SK-N-SH (cell line): Measurements from ENCODE around the gene CYB561. TPM values are rescaled to one million over a fixed set of nuclear protein-coding genes. Genes with fewer than 3 reads are reported as not detected.

ENCODE experiments used
- CTCF ChIA-PET: fragments of 300-600, 350-600 bp; formaldehyde crosslinking; extraction: SDS; loops from one replicate; lab custom pipeline; 2021; lab: Yijun Ruan, JAX
- POLR2A ChIA-PET: fragments of 350-600 bp; sonication (Branson Sonifier 250); formaldehyde crosslinking; extraction: SDS; loops from one replicate; lab custom pipeline; 2020; ENCODE audit warnings: antibody characterized with exemption, inconsistent platforms; lab: Yijun Ruan, JAX
- DNase-seq: peaks from one replicate; pipeline ENCODE4 v3.0.0; 2012
- H2AFZ ChIP-seq: fragments of 200-600 bp; sonication (generic); 2 replicates; pipeline ENCODE4 v1.8.1; 2016; ENCODE audit warnings: antibody characterized with exemption, mild to moderate bottlenecking, low read depth
- H3F3A ChIP-seq: fragments of 200-600 bp; sonication (generic); replicated peaks from 2 replicates; pipeline ENCODE3; 2016; ENCODE audit warnings: antibody characterized with exemption, mild to moderate bottlenecking; ENCODE audit not compliant: insufficient read depth
- H3K27ac ChIP-seq, 2 experiments: fragments of 200-500 bp in 1 of 2; fragments of 200-600 bp in 1 of 2; sonication (Bioruptor generic) in 1 of 2; sonication (generic), shearing (Covaris generic) in 1 of 2; 2 replicates each; pipeline versions ENCODE4 v1.5.1 to v1.6.1; 2014 to 2016; ENCODE audit warnings: low read depth in 2 of 2, inconsistent platforms in 1 of 2, low read length in 1 of 2, mild to moderate bottlenecking in 1 of 2, mixed read lengths in 1 of 2
- H3K27me3 ChIP-seq: fragments of 200-600 bp; sonication (generic), shearing (Covaris generic); 2 replicates; pipeline ENCODE4 v1.6.1; 2016; ENCODE audit warnings: mixed run types; ENCODE audit not compliant: insufficient read depth
- H3K36me3 ChIP-seq, 2 experiments: fragments of 200-500 bp in 1 of 2; fragments of 200-600 bp in 1 of 2; sonication (Bioruptor generic) in 1 of 2; sonication (generic) in 1 of 2; replicated peaks in 1 of 2; 2 replicates each; pipeline versions ENCODE3 to v1.5.1; 2014 to 2016; ENCODE audit warnings: low read length in 1 of 2, mild to moderate bottlenecking in 1 of 2; ENCODE audit not compliant: insufficient read depth in 2 of 2, control insufficient read depth in 1 of 2
- H3K4me1 ChIP-seq, 2 experiments: fragments of 200-500 bp in 1 of 2; fragments of 200-600 bp in 1 of 2; sonication (Bioruptor generic) in 1 of 2; sonication (generic), shearing (Covaris generic) in 1 of 2; 2 replicates each; pipeline versions ENCODE4 v1.5.1 to v1.6.1; 2014 to 2016; ENCODE audit warnings: low read depth in 1 of 2, low read length in 1 of 2, mixed run types in 1 of 2; ENCODE audit not compliant: insufficient read depth in 2 of 2, control insufficient read depth in 1 of 2
- H3K4me2 ChIP-seq: fragments of 200-600 bp; sonication (generic), shearing (Covaris generic); 2 replicates; pipeline ENCODE4 v1.6.1; 2017; ENCODE audit warnings: mixed run types
- H3K4me3 ChIP-seq, 2 experiments: fragments of 200-500 bp in 1 of 2; fragments of 200-600 bp in 1 of 2; sonication (Bioruptor generic) in 1 of 2; sonication (generic), shearing (Covaris generic) in 1 of 2; 2 replicates each; pipeline versions ENCODE4 v1.5.1 to v1.8.1; 2014 to 2016; ENCODE audit warnings: low read depth in 2 of 2, inconsistent platforms in 1 of 2, low read length in 1 of 2, mild to moderate bottlenecking in 1 of 2, mixed read lengths in 1 of 2, moderate library complexity in 1 of 2
- H3K79me2 ChIP-seq: fragments of 200-600 bp; sonication (generic); 2 replicates; pipeline ENCODE4 v1.8.1; 2017; ENCODE audit warnings: mild to moderate bottlenecking; ENCODE audit not compliant: insufficient read depth
- H3K9ac ChIP-seq: fragments of 200-600 bp; sonication (generic); 2 replicates; pipeline ENCODE4 v1.6.1; 2017; ENCODE audit warnings: mixed run types
- H3K9me2 ChIP-seq: fragments of 200-600 bp; sonication (generic); 2 replicates; pipeline ENCODE4 v1.6.1; 2017; ENCODE audit warnings: mixed run types
- H3K9me3 ChIP-seq: fragments of 200-600 bp; sonication (generic); 2 replicates; pipeline ENCODE4 v1.6.1; 2017; ENCODE audit warnings: mixed run types, mild to moderate bottlenecking, moderate library complexity
- H4K20me1 ChIP-seq: fragments of 200-600 bp; sonication (generic); 2 replicates; pipeline ENCODE4 v1.6.1; 2017; ENCODE audit warnings: mild to moderate bottlenecking, mixed run types; ENCODE audit not compliant: insufficient read depth
- CHD2 ChIP-seq: fragments of 150-350 bp; IDR thresholded peaks from 2 replicates; pipeline ENCODE4 v1.6.1; 2018; ENCODE audit warnings: low read length; ENCODE audit not compliant: partially characterized antibody
- FOXM1 ChIP-seq: IDR thresholded peaks from 2 replicates; pipeline ENCODE4 v1.4.0; 2012; ENCODE audit warnings: low read depth, mild to moderate bottlenecking
- GATA2 ChIP-seq: sonication (generic); formaldehyde crosslinking; IDR thresholded peaks from 2 replicates; pipeline ENCODE4 v1.5.0; 2020; ENCODE audit warnings: mild to moderate bottlenecking, missing genetic modification reagents
- MAX ChIP-seq: IDR thresholded peaks from 2 replicates; pipeline ENCODE4 v1.4.0; 2012; ENCODE audit warnings: low read depth
- MXI1 ChIP-seq: IDR thresholded peaks from 2 replicates; pipeline ENCODE4 v1.6.1; 2012; ENCODE audit warnings: mild to moderate bottlenecking, low read depth, low read length, improper control_type of control experiment
- NFIC ChIP-seq: IDR thresholded peaks from 2 replicates; pipeline ENCODE4 v1.4.0; 2012; ENCODE audit warnings: borderline replicate concordance
- POLR2AphosphoS5 ChIP-seq: IDR thresholded peaks from 2 replicates; pipeline ENCODE4 v1.6.1; 2012; ENCODE audit warnings: low read depth, low read length
- RAD21 ChIP-seq: IDR thresholded peaks from 2 replicates; pipeline ENCODE4 v1.6.1; 2012; ENCODE audit warnings: mild to moderate bottlenecking, low read length
- RCOR1 ChIP-seq: fragments of 150-350 bp; IDR thresholded peaks from 2 replicates; pipeline ENCODE4 v1.6.1; 2017; ENCODE audit warnings: antibody characterized with exemption, low read length
- RFX5 ChIP-seq: IDR thresholded peaks from 2 replicates; pipeline ENCODE4 v1.6.1; 2012; ENCODE audit warnings: mild to moderate bottlenecking, improper control_type of control experiment, low read length
- RXRA ChIP-seq: IDR thresholded peaks from 2 replicates; pipeline ENCODE4 v1.4.0; 2012; ENCODE audit warnings: low read depth, mild to moderate bottlenecking, borderline replicate concordance
- SMC3 ChIP-seq: IDR thresholded peaks from 2 replicates; pipeline ENCODE4 v1.6.1; 2012; ENCODE audit warnings: low read depth, low read length, improper control_type of control experiment
- TAF1 ChIP-seq: IDR thresholded peaks from 2 replicates; pipeline ENCODE4 v1.6.1; 2012; ENCODE audit warnings: low read depth, mild to moderate bottlenecking, low read length, moderate library complexity, borderline replicate concordance
- TCF12 ChIP-seq: IDR thresholded peaks from 2 replicates; pipeline ENCODE4 v1.4.0; 2012
- ZBTB33 ChIP-seq: IDR thresholded peaks from 2 replicates; pipeline ENCODE4 v1.4.0; 2012; ENCODE audit warnings: low read depth, borderline replicate concordance
- WGBS: methylation state at CpG from one replicate; pipeline ENCODE4 v1.1.6; 2017; ENCODE audit warnings: low lambda C conversion rate; 5-methylcytosine and 5-hydroxymethylcytosine counted together
- polyA plus RNA-seq, 3 experiments: library from polyadenylated mRNA; depleted of rRNA; stranded (reverse); fragments of >200 nt; gene quantifications; 2 replicates each; pipeline ENCODE4 v1.2.3, GENCODE V29; 2012
- TF ChIP-seq, protein P1 (sequence below): fragments of 150-350 bp; IDR thresholded peaks from 2 replicates; pipeline ENCODE4 v1.6.1; 2016; ENCODE audit warnings: mild to moderate bottlenecking, low read depth, low read length
- TF ChIP-seq, protein P2 (sequence below): IDR thresholded peaks from 2 replicates; pipeline ENCODE4; 2012
- TF ChIP-seq, protein P3 (sequence below): IDR thresholded peaks from 2 replicates; pipeline ENCODE4 v1.4.0; 2012; ENCODE audit warnings: low read depth, borderline replicate concordance

Gene CYB561
- polyA plus RNA-seq, 1 of the 3 experiments (the other 2 are of a cell fraction) = 28.3 TPM

GRCh38 chr17:63452046-63452961 lies 6.2 kb upstream of the CYB561 start:
- Histone ChIP-seq H3K4me3 (no peak overlapping the region), H3K27me3 (no peaks in the 10 kb centered on the region), H3K4me1 (peaks cover 8 to 54% of the 10 kb centered on the region in 2 experiments), H3K36me3 (no peaks in the 10 kb centered on the region), H3K27ac (no peak overlapping the region; a peak in 1 of 4 replicates), H3K9ac (no peak overlapping the region), H3K4me2 (no peak overlapping the region), H4K20me1 (no peaks in the 10 kb centered on the region), H3K79me2 (no peaks in the 10 kb centered on the region), H3K9me2 (no peaks in the 10 kb centered on the region), H3F3A (peaks cover 7% of the 10 kb centered on the region), H2AFZ (no peak overlapping the region), H3K9me3 (no peaks in the 10 kb centered on the region)
- ChIA-PET CTCF (interaction anchor here (0.9 to 22.6 kb wide), 9 partner anchors 9 to 160 kb away, joined by 3 to 575 read pairs (median 5); partner anchors contain the start of gene ACE), POLR2A (interaction anchor here (0.8 to 4.1 kb wide), 4 partner anchors 9 to 97 kb away, joined by 3 to 28 read pairs (median 11); partner anchors contain the start of gene DCAF7)
- DNase-seq = peak; percentile 40
- 87% methylated on average over 15 of the region's 15 CpGs for WGBS
- TF ChIP-seq TCF12 = no peak
- no peak for TF ChIP-seq RAD21
- TF ChIP-seq, protein P1, sequence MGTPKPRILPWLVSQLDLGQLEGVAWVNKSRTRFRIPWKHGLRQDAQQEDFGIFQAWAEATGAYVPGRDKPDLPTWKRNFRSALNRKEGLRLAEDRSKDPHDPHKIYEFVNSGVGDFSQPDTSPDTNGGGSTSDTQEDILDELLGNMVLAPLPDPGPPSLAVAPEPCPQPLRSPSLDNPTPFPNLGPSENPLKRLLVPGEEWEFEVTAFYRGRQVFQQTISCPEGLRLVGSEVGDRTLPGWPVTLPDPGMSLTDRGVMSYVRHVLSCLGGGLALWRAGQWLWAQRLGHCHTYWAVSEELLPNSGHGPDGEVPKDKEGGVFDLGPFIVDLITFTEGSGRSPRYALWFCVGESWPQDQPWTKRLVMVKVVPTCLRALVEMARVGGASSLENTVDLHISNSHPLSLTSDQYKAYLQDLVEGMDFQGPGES = no peak
- TF ChIP-seq RCOR1 = no peak
- TF ChIP-seq FOXM1 = no peak
- TF ChIP-seq, protein P2, sequence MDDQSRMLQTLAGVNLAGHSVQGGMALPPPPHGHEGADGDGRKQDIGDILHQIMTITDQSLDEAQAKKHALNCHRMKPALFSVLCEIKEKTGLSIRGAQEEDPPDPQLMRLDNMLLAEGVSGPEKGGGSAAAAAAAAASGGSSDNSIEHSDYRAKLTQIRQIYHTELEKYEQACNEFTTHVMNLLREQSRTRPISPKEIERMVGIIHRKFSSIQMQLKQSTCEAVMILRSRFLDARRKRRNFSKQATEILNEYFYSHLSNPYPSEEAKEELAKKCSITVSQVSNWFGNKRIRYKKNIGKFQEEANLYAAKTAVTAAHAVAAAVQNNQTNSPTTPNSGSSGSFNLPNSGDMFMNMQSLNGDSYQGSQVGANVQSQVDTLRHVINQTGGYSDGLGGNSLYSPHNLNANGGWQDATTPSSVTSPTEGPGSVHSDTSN = no peak
- TF ChIP-seq POLR2AphosphoS5 = no peak

DNA sequence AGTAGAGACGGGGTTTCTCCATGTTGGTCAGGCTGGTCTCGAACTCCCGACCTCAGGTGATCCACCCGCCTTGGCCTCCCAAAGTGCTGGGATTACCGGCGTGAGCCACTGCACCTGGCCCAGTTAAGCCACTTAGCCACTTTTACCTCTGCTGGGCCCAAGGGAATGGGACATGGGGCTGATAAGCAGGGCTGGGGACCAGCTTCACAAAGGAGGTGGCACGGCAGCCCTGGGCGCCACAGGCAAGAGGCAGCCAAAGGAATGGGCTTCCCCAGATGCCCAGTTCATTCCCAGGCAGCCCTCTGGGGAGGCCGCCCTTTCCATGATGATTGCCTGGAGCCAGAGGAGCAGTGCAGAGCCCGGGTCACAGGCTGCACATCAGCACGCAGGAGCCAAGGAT lies 5.0 kb upstream of the CYB561 start:
- Histone ChIP-seq H3K79me2 (no peaks in the 10 kb centered on the region), H4K20me1 (no peaks in the 10 kb centered on the region), H2AFZ (no peak overlapping the region), H3K4me3 (no peak overlapping the region), H3F3A (peaks cover 7% of the 10 kb centered on the region), H3K36me3 (no peaks in the 10 kb centered on the region), H3K9me2 (no peaks in the 10 kb centered on the region), H3K9ac (no peak overlapping the region), H3K4me1 (peaks cover 8 to 64% of the 10 kb centered on the region in 2 experiments), H3K27ac (no peak overlapping the region), H3K27me3 (no peaks in the 10 kb centered on the region), H3K9me3 (no peaks in the 10 kb centered on the region), H3K4me2 (no peak overlapping the region)
- WGBS = 97% methylated on average over 11 of the region's 11 CpGs
- POLR2A ChIA-PET = interaction anchor here (1.3 kb wide), 1 partner anchor 20 kb away, joined by 4 read pairs; no protein-coding TSS in a partner anchor
- CTCF ChIA-PET = interaction anchor here (0.7 to 22.6 kb wide), 6 partner anchors 11 to 161 kb away, joined by 3 to 575 read pairs (median 5); partner anchors contain the start of gene ACE
- no peak for DNase-seq
- TF ChIP-seq SMC3 = no peak
- no peak for TF ChIP-seq ZBTB33
- TF ChIP-seq NFIC = no peak
- TF ChIP-seq RXRA = no peak
- no peak for TF ChIP-seq POLR2AphosphoS5
- TF ChIP-seq MXI1 = no peak
- TF ChIP-seq RAD21 = no peak
- no peak for TF ChIP-seq TAF1
- TF ChIP-seq GATA2 (CRISPR knock-in tag) = no peak
- TF ChIP-seq, protein P1 = no peak
- no peak for TF ChIP-seq CHD2
- TF ChIP-seq TCF12 = no peak
- TF ChIP-seq RFX5 = no peak
- TF ChIP-seq, protein P3, sequence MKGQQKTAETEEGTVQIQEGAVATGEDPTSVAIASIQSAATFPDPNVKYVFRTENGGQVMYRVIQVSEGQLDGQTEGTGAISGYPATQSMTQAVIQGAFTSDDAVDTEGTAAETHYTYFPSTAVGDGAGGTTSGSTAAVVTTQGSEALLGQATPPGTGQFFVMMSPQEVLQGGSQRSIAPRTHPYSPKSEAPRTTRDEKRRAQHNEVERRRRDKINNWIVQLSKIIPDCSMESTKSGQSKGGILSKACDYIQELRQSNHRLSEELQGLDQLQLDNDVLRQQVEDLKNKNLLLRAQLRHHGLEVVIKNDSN = no peak
- no peak for TF ChIP-seq RCOR1
- TF ChIP-seq MAX = no peak
